GM18861 (cell line): Measurements from ENCODE around the gene ADARB2.

Experiments
- ATAC-seq: cut with Tn5 transposase; IDR thresholded peaks from one replicate; pipeline ENCODE4 v1.9.1; 2021; ENCODE audit not compliant: unreplicated experiment

The ADARB2 gene

DNA sequence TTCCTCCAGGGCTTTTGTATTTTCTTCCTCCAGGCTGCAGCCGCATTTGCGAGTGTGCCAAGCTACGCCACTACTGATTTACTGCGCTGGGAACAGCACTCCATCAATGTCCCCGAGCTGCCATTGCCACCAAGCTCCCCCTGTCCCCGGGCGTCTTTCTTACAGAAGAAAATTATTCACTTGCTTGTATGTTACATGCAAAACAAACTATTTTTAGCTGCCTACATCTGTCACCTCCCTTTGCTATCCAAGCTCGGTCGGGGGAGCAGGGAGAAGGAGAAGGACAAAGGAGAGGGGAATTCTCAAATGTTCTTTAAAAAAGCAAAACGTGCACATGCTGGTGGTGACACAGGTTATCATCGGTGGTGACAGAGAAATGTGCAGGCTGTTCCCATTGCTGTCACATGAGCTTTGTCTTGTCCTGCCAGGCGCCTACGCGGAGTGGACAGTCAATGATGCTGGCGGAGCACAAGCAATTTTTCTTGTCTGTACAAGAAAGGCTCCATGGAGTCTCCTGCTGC lies 93.1 kb downstream of the ADARB2 start:
- ATAC-seq, result no peak

DNA sequence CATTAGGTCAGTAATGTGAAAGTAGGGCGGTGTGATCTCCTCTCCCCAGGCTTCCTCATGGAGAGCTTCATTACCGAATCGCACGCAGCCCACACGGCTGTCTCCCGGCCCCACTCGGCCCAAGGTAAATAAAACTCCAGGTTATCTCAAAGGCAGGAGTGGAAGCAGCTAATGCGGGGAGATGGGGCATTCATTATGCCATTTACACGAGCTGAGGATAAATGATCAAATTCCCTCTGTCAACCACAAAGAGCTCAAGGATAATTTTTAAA lies 93.5 kb downstream of the ADARB2 start:
- no peak for ATAC-seq

DNA sequence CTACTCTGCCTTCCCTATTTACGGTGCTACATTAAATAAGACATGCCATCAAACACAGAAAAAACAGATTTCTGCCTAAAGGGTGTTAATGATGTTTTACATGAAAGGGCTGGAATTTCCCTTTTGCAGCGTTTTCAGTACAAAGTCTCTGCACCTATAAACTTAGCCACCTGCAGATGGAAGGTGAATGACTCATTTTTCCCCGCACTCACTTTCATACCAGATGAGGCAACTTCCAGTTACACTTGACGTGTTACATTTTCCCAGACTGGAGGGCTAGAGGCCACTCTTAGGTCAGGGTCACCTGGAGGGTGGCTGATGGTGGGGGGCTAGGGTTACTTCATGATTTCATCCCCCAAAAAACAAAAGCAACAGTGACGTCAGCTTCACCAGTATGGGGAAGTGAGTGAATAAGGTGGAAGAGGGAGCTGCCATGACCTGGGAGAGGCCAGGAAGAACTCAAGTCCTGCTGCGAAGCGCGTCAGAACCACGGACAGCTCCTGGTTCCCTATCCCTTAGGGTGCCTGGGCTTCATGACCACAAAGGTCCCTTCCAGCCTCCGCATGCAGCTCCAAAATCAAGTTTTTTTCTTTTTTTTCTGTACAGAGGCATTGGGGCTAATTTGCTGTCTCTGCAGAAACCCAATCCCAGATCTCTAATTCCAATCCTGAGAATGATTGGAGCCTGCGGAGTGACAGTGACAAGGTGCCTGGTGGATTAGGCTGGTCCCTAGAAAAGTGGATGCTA lies 94.0 kb downstream of the ADARB2 start:
- ATAC-seq, result no peak

DNA sequence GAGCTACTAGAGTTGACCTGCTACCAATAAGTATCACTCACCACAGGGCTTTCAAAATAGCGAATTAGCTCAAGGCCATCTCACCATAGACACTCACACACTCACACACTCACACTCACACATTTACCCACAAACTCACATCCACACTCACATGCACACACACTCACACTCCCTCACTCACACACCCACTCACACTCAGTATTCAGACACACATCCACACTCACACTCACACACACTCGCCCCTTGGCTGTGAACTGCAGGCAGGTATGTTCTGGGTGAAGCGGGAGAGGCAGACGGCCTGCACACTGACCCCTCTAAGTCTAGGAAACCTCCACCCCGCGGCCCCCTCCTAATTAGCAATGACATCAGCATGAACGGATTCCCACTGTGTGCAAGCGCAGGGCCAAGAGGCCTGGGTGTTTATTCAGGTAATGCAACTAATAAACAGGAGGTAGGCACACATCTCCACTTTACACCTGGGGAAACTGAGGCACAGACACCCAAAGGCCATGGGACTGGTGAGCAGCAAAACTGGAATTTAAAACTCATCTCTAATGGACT lies 94.6 kb downstream of the ADARB2 start:
- ATAC-seq, result no peak

DNA sequence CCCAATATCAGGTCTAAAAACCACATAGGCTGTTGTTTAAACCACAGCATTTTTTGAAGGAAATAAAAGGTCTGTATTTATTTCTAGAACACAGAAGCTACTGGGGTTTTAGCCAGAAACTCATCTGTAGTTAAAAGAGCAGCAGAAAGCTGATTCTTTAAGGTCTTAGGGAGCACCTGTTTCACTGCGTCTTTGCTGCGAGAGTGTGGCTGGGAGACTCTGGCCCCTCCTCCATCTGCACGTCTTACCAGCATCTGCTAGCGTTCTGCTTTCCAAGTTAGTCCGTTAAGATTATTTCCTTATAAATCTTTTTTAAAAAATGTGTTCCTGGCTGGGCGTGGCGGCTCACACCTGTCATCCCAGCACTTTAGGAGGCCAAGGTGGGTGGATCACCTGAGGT lies 95.9 kb downstream of the ADARB2 start:
- ATAC-seq, result no peak

DNA sequence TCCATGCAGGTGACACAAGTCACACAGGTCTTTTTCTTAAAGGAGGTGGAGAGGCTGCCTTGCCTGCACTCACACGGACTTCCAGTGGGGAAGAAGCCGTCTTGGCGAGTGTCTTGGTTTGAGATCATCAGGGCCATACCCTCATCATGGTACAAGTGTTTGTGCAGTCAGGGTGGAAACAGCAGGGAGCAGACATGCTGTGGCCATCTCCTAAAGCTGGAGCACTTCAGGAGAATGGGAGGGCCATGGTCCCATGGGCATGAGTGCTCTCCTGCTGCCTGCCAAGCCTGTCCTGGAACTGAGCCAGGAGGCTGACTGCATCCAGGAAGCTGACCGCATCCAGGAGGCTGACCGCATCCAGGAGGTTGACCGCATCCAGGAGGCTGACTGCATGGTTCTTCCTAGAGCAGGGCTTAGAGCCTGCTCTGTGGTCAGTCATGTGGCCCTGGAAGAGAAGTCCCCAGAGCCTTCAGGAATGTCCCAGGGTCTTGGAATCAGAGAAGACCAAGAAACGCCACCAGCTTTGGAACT lies 98.4 kb downstream of the ADARB2 start:
- no peak for ATAC-seq

DNA sequence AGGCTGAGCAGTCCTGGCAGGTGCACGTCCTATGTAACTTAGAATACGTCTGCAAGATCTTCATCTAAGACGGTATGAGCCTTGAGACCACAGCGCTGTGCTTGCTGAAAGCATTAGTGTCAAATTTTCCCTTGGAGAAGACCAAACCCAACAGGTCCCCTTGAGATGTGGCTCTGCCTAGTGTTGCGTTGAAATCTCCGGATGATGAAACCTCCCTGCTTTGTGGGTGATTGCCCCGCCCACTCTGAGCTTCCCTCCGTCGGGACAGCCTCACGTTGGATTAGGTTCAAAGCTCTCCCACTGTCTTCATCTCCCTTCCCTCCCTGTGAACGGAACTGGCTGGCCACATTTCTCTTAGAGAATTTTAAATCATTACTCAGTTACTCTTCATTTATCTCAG lies 102.0 kb downstream of the ADARB2 start:
- ATAC-seq, result no peak

DNA sequence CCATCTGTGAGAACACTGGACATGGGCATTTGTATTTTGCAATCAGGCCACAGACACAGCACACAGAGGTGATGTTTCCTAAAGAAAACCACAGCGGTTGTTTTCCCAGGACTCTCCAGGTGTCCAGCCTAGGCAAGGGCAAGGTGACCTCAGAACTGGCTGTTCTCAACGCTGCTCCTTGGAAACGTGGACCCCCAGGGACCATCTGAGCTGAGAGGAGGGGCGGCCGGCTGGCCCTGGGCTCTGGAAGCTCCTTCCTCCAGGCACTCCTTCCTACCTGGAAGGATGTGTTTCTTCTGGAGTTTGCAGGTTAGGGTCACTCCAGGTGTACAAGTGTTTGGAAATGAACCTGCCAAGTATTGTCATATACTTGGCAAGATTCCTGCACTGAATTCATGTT lies 103.1 kb downstream of the ADARB2 start:
- no peak for ATAC-seq

DNA sequence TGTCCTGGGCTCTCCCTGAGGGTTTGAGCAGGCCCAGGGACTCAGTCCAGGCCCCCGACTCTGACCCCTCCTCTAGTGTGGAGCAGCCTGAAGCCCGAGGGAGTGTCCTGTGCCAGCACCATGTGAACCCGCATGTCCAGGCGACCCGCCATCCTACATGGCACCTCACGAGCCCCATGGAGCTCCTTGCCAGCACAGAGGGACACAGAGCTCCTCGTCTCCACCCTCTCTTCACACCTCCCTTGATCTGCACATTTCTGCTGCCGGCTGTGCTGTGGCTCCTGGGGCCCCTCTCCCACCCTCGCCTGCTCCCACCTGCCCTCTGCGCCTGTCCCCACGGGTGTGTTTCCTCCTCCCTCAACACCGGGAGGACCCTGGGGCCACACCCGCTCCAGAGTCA lies 103.5 kb downstream of the ADARB2 start:
- ATAC-seq, result no peak

DNA sequence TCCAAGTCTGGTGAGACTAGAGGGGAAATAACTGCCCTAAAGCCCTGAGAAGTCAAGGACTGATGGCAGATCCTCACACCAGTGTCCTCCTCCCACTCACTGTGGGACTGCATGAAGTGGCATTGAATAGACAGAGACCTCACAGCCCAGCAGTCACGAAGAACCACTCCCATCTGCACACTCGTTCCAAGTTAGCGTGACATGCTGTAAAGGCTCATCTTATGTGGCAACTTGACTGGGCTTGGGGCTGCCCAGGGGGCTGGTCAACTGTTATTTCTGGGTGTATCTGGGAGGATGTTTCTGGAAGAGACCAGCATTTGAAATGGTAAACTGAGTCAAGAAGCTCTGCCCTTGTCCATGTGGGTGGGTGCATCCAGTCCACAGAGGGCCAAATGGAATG lies 104.7 kb downstream of the ADARB2 start:
- ATAC-seq, result no peak

DNA sequence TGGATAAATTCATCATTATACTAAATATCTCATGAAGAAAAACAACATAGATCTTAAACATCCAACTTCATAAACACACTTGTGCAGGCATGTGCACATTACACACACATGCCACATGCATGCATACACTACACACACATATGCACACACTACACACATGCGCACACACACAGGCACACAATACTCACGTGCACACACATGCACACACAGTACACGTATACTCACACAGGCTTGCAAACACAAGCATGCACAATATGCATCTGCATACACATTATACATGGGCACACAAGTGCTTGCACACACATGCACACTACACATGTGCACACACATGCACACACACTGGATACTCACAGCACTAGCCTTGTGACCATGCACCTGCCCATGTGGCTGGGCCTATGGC lies 105.2 kb downstream of the ADARB2 start:
- ATAC-seq, result no peak

DNA sequence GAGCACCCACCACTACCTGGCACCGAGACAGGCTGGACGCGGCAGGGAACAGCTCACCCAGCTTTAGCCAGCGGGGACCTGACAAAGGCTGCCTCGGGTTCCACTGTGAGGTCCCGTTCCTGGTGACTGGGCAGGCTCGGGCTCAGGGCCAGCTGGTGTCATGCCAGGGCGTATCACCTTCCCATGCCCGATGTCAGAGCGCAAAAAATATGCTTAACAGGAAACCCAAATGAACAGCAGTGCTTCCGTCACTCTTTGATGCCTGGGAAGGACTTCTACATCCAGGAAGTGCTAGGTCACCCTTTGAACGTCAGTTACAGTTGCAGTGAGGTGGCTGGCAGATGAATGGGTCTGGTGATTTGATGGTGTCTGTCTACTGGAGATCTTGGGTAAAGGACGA lies 106.0 kb downstream of the ADARB2 start:
- no peak for ATAC-seq

DNA sequence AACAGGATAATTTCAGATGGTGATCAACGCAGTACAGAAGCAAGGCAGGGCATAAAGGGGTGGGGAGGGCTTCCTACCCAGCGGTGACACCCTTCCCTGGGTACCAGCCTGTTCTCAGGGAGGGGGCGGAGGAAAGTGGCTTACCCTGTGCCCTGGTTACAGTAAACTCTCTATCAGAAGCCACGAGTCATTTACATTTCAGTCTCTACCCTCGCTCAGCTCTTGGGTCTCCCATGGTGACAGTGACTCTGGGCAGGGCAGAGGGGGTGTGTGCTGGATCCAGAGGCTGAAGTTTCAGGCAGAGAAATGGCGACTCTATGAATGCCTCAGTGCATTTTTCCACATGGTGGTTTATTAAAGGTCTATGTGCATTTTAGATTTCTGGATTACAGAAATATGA lies 107.0 kb downstream of the ADARB2 start:
- no peak for ATAC-seq

DNA sequence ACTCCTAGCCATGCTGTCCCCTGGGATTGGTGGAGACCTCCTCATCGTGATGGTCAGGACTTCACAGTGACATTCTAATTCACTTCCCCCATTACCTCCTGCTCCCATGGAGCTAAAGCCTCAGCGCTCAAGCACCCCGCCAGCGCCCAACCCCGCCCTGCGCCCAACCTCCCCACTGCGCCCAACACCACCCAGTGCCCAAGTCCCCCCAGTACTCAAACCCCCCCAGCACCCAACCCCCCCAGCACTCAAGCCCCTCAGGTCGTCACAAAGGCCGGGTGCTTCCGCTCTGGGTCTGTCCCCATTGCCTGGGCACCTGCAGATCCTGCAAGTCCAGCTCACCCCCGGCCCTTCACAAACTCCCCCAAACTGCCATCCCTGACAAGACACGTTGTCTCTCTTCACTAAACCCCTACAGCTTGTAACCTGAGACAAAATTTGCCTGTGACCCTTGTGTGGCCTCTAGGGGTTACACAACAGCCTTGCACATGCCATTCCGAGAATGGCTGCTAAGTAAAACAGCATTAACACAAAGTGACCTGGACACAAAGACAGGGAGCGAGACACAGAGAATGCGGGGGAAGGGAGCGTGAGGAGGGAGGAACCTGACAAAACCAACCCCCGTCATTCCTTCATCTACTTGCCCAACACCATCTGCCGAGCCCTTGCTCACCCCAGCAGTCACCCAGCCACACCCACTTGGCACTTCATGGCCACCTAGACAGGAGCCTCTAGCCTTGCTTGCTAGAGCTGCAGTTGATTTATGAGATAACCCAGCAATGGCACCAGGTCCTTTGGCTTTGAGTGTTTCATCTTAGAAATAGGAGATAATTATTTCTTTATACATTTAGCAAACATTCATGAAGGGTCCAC lies 107.8 kb downstream of the ADARB2 start:
- ATAC-seq, result no peak

DNA sequence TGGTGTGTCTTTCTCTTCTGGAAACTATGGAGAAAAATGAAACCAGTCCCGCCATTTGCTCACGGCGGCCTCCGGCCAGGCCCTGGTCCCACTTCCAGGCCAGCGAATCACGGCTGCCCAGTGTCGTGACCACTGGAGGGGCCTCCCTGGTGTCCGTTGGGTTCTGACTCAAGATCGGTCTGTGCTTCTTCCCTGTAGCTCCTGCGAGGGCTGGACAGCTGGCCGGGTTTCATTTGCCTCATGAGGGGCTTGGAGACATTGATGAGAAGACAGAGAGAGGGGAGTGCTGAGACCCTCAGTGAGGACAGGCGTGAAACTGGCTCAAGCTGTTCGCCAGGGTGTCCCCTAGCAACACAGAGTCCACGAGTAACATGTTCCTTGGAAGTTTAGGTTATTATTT lies 108.6 kb downstream of the ADARB2 start:
- no peak for ATAC-seq

DNA sequence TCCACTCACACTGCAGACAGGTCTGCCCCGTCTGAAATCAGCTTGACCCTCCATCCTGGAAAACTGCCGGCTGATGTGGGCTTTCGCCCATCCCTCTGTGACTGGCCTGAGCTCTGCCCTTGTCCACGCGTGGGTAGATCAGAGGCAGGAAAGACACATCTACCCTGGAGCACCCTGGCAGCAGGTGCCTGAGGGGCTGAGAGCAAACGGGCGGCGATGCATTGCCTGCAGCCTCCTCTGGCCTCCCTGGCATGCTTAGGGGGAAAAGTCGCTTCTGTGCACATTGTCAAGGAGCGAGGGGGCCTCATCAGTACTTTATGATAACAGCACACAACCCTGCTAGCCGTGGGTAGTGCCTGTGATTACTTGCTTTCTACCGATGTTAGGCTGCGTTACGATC lies 109.4 kb downstream of the ADARB2 start:
- ATAC-seq, result no peak

DNA sequence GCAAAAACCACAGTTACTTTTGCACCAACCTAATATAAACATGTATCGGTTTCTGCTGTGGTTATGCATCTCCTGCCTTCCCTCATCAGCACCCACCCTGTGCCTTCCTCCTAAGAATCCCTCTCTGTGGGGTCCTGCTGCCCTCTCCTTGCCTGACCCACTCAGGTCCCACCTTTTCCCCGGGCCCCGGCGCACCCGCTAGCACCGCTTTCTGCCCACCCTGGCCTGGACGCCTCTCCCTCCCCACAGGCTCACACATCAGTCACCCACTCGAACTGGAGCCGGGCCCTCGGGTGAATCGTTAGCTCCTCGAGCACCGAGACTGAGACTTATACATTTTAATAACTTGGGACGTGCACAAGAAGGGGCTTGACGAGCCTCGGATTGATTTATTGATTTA lies 110.5 kb downstream of the ADARB2 start:
- no peak for ATAC-seq

DNA sequence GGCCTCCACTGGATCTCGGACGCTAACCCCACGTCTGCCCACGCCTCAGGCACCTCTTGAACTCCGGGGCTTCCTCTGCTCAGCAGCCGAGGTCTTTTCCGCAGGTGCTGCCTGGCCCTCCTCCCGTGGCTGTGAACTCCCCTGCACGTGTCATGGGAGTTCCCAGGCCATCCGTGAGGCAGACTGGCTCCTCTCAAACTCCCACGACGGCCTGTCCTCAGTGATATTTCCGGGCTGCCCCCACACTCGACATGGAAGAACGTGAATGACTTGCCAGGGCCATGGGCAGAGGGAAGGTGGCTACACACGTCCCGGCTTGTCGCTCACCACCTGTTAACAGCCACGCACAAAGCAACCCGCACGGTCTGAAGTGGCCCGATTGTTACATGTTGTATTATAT lies 110.9 kb downstream of the ADARB2 start:
- no peak for ATAC-seq

DNA sequence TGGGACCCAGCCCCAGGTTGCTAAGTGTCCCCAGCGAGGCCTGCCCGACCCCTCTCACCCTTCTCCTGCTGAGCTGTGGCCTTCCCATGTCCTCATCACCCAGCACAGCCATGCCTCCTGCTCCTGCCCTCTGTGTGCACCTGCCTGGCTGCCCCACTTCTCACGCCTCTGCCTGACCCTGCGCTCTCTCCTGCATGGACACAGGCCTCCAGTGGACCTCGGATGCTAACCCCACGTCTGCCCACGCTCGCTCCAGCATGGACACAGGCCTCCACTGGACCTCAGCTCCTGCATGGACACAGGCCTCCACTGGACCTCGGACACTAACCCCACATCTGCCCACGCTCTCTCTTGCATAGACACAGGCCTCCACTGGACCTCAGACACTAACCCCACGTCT lies 111.6 kb downstream of the ADARB2 start:
- ATAC-seq, result no peak

DNA sequence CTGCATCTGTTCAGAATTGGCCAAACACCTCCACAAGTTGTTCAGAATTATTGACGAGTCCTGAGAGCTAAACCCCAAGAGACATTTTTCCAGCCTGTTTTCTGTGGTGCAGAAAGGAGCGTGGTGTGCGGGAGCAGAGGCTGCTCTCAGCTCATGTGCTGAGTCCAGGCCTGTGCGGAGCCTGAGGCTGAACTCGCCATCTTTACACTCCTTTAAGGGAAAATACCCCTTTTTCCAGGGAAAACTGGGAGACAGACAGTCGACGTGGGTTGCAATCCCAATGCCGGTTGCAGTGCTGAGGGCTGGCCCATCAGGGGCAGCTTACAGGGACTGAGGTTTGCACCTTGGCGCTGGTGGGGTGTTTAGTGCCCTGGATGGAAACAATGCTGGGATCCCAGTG lies 112.2 kb downstream of the ADARB2 start:
- no peak for ATAC-seq

DNA sequence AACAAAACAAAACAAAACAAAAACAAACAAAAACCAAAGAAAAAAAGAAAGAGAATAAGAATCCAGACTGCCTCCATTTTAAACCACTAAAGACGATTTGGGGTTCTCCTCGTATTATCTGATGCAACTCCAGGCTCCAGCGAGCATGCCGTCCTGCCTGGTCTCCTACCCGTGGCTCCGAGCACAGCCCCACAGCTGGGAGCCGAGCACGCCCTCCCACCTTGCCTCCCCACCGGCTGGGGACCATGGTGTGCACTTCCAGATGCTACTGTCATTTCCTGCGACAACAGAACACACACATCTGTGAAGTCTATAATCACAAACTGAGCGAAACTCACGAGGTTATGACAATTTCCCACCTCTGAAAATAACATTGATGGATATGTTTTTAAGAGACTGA lies 113.1 kb downstream of the ADARB2 start:
- ATAC-seq, result no peak

DNA sequence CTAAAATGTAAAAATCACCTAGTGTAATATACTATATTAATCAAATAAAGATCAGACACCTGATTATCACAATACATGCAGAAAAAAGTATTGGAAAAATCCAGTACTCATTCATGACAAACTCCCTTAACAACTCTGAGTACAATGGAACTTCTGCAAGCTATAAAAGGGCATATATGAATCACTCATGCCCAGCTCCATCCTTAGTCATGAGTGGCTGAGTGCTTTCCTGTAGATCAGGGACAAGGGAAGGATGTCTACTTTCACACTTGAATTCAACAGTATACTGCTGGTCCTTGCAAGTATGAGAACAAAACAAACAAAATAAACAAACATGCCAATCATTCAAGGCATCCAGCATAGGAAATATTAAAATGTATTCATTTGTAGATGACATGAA lies 116.5 kb downstream of the ADARB2 start:
- no peak for ATAC-seq
